HEK293 (cell line): ENCODE measurements around the gene TNNT2.

Experiments
- CTCF ChIA-PET: fragments of 350-600 bp; formaldehyde crosslinking; extraction: SDS; loops from one replicate; lab custom pipeline; 2021; ENCODE audit warnings: antibody characterized with exemption; lab: Yijun Ruan, JAX
- POLR2A ChIA-PET: fragments of 300-600 bp; formaldehyde crosslinking; extraction: SDS; loops from one replicate; lab custom pipeline; 2020; ENCODE audit warnings: antibody characterized with exemption, inconsistent platforms; lab: Yijun Ruan, JAX
- H3K27ac ChIP-seq: fragments of 200-500 bp; sonication (Bioruptor generic); 2 replicates; pipeline ENCODE4 v1.5.1; 2014; ENCODE audit warnings: low read depth, low read length, control low read depth, inconsistent platforms; ENCODE audit errors: extremely low read depth
- H3K36me3 ChIP-seq, 2 experiments: fragments of 200-500 bp in 1 of 2; sonication (Bioruptor generic) in 1 of 2; 1 replicate in 1 of 2; 2 replicates in 1 of 2; pipeline ENCODE4 v1.5.1; 2014 to 2017; ENCODE audit warnings: inconsistent platforms in 2 of 2, low read length in 2 of 2; ENCODE audit not compliant: control insufficient read depth in 2 of 2, insufficient read depth in 1 of 2
- H3K4me1 ChIP-seq: fragments of 200-500 bp; sonication (Bioruptor generic); 2 replicates; pipeline ENCODE4 v1.5.1; 2014; ENCODE audit warnings: mild to moderate bottlenecking, low read length, inconsistent platforms; ENCODE audit not compliant: control insufficient read depth, insufficient read depth
- H3K4me3 ChIP-seq: 2 replicates; pipeline ENCODE4 v1.5.1; 2011; ENCODE audit warnings: low read depth, mild to moderate bottlenecking, control low read depth, low read length, moderate library complexity
- H3K9me3 ChIP-seq: fragments of 200-500 bp; sonication (Bioruptor generic); 2 replicates; pipeline ENCODE4 v1.5.1; 2014; ENCODE audit warnings: low read depth, low read length, inconsistent platforms; ENCODE audit not compliant: control insufficient read depth, insufficient read depth
- BCL11A ChIP-seq: fragments of 450-650 bp; formaldehyde crosslinking; IDR thresholded peaks from 2 replicates; pipeline ENCODE4 v1.5.1; 2016; ENCODE audit warnings: low read depth, missing biosample characterization, missing genetic modification characterization
- KLF16 ChIP-seq: fragments of 450-650 bp; formaldehyde crosslinking; IDR thresholded peaks from 2 replicates; pipeline ENCODE4 v1.5.1; 2017; ENCODE audit warnings: missing biosample characterization, missing genetic modification characterization
- KLF8 ChIP-seq: fragments of 450-650 bp; formaldehyde crosslinking; IDR thresholded peaks from 2 replicates; pipeline ENCODE4 v1.5.1; 2016; ENCODE audit warnings: missing biosample characterization, missing genetic modification characterization
- MYNN ChIP-seq: fragments of 450-650 bp; formaldehyde crosslinking; IDR thresholded peaks from 2 replicates; pipeline ENCODE4 v1.5.1; 2016; ENCODE audit warnings: missing biosample characterization, missing genetic modification characterization, borderline replicate concordance
- OVOL3 ChIP-seq: fragments of 450-650 bp; formaldehyde crosslinking; IDR thresholded peaks from 2 replicates; pipeline ENCODE4 v1.5.1; 2016; ENCODE audit warnings: missing biosample characterization, missing genetic modification characterization
- SALL2 ChIP-seq: fragments of 450-650 bp; formaldehyde crosslinking; IDR thresholded peaks from 2 replicates; pipeline ENCODE4 v1.5.0; 2017; ENCODE audit warnings: missing biosample characterization, mild to moderate bottlenecking, missing genetic modification characterization, borderline replicate concordance
- SCRT1 ChIP-seq: fragments of 450-650 bp; formaldehyde crosslinking; IDR thresholded peaks from 2 replicates; pipeline ENCODE4 v1.5.1; 2016; ENCODE audit warnings: missing biosample characterization, missing genetic modification characterization, borderline replicate concordance
- SP3 ChIP-seq: fragments of 450-650 bp; formaldehyde crosslinking; IDR thresholded peaks from 2 replicates; pipeline ENCODE4 v1.5.1; 2016; ENCODE audit warnings: missing biosample characterization, missing genetic modification characterization
- ZBTB1 ChIP-seq: fragments of 450-650 bp; formaldehyde crosslinking; IDR thresholded peaks from 2 replicates; pipeline ENCODE4 v1.5.1; 2016; ENCODE audit warnings: missing biosample characterization, missing genetic modification characterization
- ZBTB21 ChIP-seq: fragments of 450-650 bp; formaldehyde crosslinking; IDR thresholded peaks from 2 replicates; pipeline ENCODE4 v1.5.1; 2017; ENCODE audit warnings: missing biosample characterization, missing genetic modification characterization
- ZFP3 ChIP-seq: fragments of 450-650 bp; formaldehyde crosslinking; IDR thresholded peaks from 2 replicates; pipeline ENCODE4 v1.5.1; 2016; ENCODE audit warnings: low read depth, missing biosample characterization, missing genetic modification characterization
- ZFP69B ChIP-seq: fragments of 450-650 bp; formaldehyde crosslinking; IDR thresholded peaks from 2 replicates; pipeline ENCODE4 v1.5.1; 2016; ENCODE audit warnings: missing biosample characterization, missing genetic modification characterization
- ZNF114 ChIP-seq: fragments of 450-650 bp; formaldehyde crosslinking; IDR thresholded peaks from 2 replicates; pipeline ENCODE4 v1.5.0; 2017; ENCODE audit warnings: missing biosample characterization, missing genetic modification characterization
- ZNF140 ChIP-seq: fragments of 450-650 bp; formaldehyde crosslinking; IDR thresholded peaks from 2 replicates; pipeline ENCODE4 v1.5.1; 2016; ENCODE audit warnings: missing biosample characterization, missing genetic modification characterization
- ZNF202 ChIP-seq: fragments of 450-650 bp; formaldehyde crosslinking; IDR thresholded peaks from 2 replicates; pipeline ENCODE4 v1.5.1; 2016; ENCODE audit warnings: missing biosample characterization, missing genetic modification characterization, borderline replicate concordance
- ZNF274 ChIP-seq, 2 experiments: fragments of 200-500 bp in 1 of 2; fragments of 450-650 bp in 1 of 2; sonication (Bioruptor generic) in 1 of 2; formaldehyde crosslinking in 1 of 2; IDR thresholded peaks; 2 replicates each; pipeline versions ENCODE4 v1.5.1 to v1.6.1; 2014 to 2016; ENCODE audit warnings: borderline replicate concordance in 1 of 2, inconsistent platforms in 1 of 2, low read length in 1 of 2, missing biosample characterization in 1 of 2, missing genetic modification characterization in 1 of 2
- ZNF311 ChIP-seq: fragments of 450-650 bp; formaldehyde crosslinking; IDR thresholded peaks from 2 replicates; pipeline ENCODE4 v1.5.1; 2017; ENCODE audit warnings: missing biosample characterization, missing genetic modification characterization, borderline replicate concordance
- ZNF335 ChIP-seq: fragments of 450-650 bp; formaldehyde crosslinking; conservative IDR thresholded peaks from 2 replicates; pipeline ENCODE4 v1.5.1; 2016; ENCODE audit warnings: missing biosample characterization, missing genetic modification characterization
- ZNF350 ChIP-seq: fragments of 450-650 bp; formaldehyde crosslinking; IDR thresholded peaks from 2 replicates; pipeline ENCODE4 v1.5.0; 2017; ENCODE audit warnings: missing biosample characterization, mild to moderate bottlenecking, missing genetic modification characterization
- ZNF366 ChIP-seq: fragments of 450-650 bp; formaldehyde crosslinking; conservative IDR thresholded peaks from 2 replicates; pipeline ENCODE4 v1.5.1; 2016; ENCODE audit warnings: missing biosample characterization, missing genetic modification characterization
- ZNF394 ChIP-seq: fragments of 450-650 bp; formaldehyde crosslinking; IDR thresholded peaks from 2 replicates; pipeline ENCODE4 v1.5.1; 2016; ENCODE audit warnings: missing biosample characterization, missing genetic modification characterization, mild to moderate bottlenecking, moderate library complexity, borderline replicate concordance
- ZNF48 ChIP-seq: fragments of 450-650 bp; formaldehyde crosslinking; IDR thresholded peaks from 2 replicates; pipeline ENCODE4 v1.5.1; 2016; ENCODE audit warnings: missing biosample characterization, missing genetic modification characterization
- ZNF521 ChIP-seq: fragments of 450-650 bp; formaldehyde crosslinking; IDR thresholded peaks from 2 replicates; pipeline ENCODE4 v1.5.1; 2017; ENCODE audit warnings: missing biosample characterization, mild to moderate bottlenecking, missing genetic modification characterization
- ZNF629 ChIP-seq: fragments of 450-650 bp; formaldehyde crosslinking; IDR thresholded peaks from 2 replicates; pipeline ENCODE4 v1.5.1; 2017; ENCODE audit warnings: missing biosample characterization, missing genetic modification characterization
- ZNF776 ChIP-seq: fragments of 450-650 bp; formaldehyde crosslinking; IDR thresholded peaks from 2 replicates; pipeline ENCODE4 v1.5.0; 2017; ENCODE audit warnings: missing biosample characterization, missing genetic modification characterization, borderline replicate concordance
- ZNF777 ChIP-seq: fragments of 450-650 bp; formaldehyde crosslinking; IDR thresholded peaks from 2 replicates; pipeline ENCODE4 v1.5.1; 2017; ENCODE audit warnings: missing biosample characterization, missing genetic modification characterization, borderline replicate concordance
- ZSCAN23 ChIP-seq: fragments of 450-650 bp; formaldehyde crosslinking; IDR thresholded peaks from 2 replicates; pipeline ENCODE4 v1.5.1; 2016; ENCODE audit warnings: missing biosample characterization, missing genetic modification characterization
- TF ChIP-seq, protein P1 (sequence below): fragments of 450-650 bp; formaldehyde crosslinking; IDR thresholded peaks from 2 replicates; pipeline ENCODE4 v1.5.1; 2016; ENCODE audit warnings: missing biosample characterization, missing genetic modification characterization
- TF ChIP-seq, protein P2 (sequence below): fragments of 450-650 bp; formaldehyde crosslinking; IDR thresholded peaks from 2 replicates; pipeline ENCODE4 v1.5.1; 2016; ENCODE audit warnings: missing biosample characterization, missing genetic modification characterization, borderline replicate concordance
- TF ChIP-seq, protein P3 (sequence below): fragments of 450-650 bp; formaldehyde crosslinking; conservative IDR thresholded peaks from 2 replicates; pipeline ENCODE4 v1.5.1; 2016; ENCODE audit warnings: low read depth, missing biosample characterization, missing genetic modification characterization
- TF ChIP-seq, protein P4 (sequence below): fragments of 450-650 bp; formaldehyde crosslinking; IDR thresholded peaks from 2 replicates; pipeline ENCODE4 v1.5.1; 2016; ENCODE audit warnings: missing biosample characterization, missing genetic modification characterization

TNNT2 gene

DNA sequence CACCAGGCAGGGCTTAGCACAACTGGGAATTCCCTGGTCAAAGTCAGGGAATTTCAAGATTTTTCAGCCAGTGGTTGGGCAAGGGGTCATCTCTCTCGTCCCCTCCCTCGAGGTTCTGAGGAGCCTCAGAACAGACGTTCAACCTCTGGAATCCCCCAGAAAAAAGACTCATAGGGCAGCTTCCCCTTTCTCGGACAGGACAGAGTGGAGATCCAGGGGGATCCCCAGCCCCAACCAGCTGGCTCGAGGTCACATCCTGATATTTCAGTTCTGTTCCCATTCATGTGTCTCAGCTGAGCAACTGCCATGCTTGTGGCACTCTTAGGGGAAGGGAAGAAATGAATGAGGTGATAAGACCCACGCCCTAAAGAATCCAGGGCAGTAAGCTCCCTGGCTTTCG lies 26.6 kb upstream of the TNNT2 start:
- H3K4me1 ChIP-seq: no peaks in the 10 kb centered on the region
- ChIA-PET CTCF (interaction anchor here (0.9 to 1.2 kb wide), 2 partner anchors 95 to 109 kb away, joined by 3 to 4 read pairs; no protein-coding TSS in a partner anchor), POLR2A (no interaction called here)
- no peak for TF ChIP-seq ZBTB1 (tag by site-specific recombination)
- no peak for TF ChIP-seq ZNF140 (tag by site-specific recombination)
- no peak for TF ChIP-seq ZNF114 (tag by site-specific recombination)
- TF ChIP-seq ZNF202 (tag by site-specific recombination): no peak
- TF ChIP-seq, protein P1, sequence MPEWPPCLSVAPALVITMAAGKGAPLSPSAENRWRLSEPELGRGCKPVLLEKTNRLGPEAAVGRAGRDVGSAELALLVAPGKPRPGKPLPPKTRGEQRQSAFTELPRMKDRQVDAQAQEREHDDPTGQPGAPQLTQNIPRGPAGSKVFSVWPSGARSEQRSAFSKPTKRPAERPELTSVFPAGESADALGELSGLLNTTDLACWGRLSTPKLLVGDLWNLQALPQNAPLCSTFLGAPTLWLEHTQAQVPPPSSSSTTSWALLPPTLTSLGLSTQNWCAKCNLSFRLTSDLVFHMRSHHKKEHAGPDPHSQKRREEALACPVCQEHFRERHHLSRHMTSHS (tag by site-specific recombination): no peak
- no peak for TF ChIP-seq ZNF311
- TF ChIP-seq ZFP69B (tag by site-specific recombination): no peak
- TF ChIP-seq KLF16: no peak
- no peak for TF ChIP-seq ZNF335 (tag by site-specific recombination)
- no peak for TF ChIP-seq ZNF629
- no peak for TF ChIP-seq KLF8 (tag by site-specific recombination)
- no peak for TF ChIP-seq ZFP3 (tag by site-specific recombination)
- TF ChIP-seq ZNF48 (tag by site-specific recombination): no peak
- no peak for TF ChIP-seq ZNF777 (tag by site-specific recombination)
- TF ChIP-seq ZNF776 (tag by site-specific recombination): no peak
- no peak for TF ChIP-seq ZNF350
- no peak for TF ChIP-seq SP3 (tag by site-specific recombination)
- H3K36me3 ChIP-seq: no peaks in the 10 kb centered on the region
- no peak overlapping the region for H3K27ac ChIP-seq
- H3K4me3 ChIP-seq: no peak overlapping the region
- no peaks in the 10 kb centered on the region for H3K9me3 ChIP-seq

DNA sequence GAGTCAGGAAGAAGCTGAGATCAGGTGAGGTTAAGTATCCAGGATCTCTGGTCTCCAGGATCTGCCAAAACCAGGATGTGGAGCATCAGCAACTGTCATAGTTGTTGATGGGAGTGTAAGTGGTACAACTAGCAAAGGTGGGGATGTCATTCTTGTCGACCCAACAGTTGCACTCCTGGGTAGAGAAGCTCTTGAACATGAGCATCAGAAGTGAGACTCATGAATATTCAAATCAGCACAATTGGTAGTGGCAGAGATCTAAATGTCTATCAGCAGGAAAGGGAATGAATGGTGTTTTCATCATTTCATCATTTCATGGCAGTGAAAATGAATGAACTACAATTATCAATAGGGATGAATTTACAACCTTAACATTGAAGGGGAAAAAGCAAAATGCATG lies 25.9 kb upstream of the TNNT2 start:
- no peaks in the 10 kb centered on the region for H3K36me3 ChIP-seq
- no peak overlapping the region for H3K4me3 ChIP-seq
- ChIA-PET POLR2A (no interaction called here), CTCF (interaction anchor here (0.6 to 1.5 kb wide), 3 partner anchors 18 to 346 kb away, joined by 3 to 6 read pairs (median 3); no protein-coding TSS in a partner anchor)
- H3K4me1 ChIP-seq: no peaks in the 10 kb centered on the region
- H3K9me3 ChIP-seq: no peaks in the 10 kb centered on the region
- no peak overlapping the region for H3K27ac ChIP-seq
- TF ChIP-seq ZNF335 (tag by site-specific recombination) (no peak), ZBTB1 (tag by site-specific recombination) (no peak), BCL11A (no peak), SALL2 (no peak), ZNF521 (no peak), ZBTB21 (tag by site-specific recombination) (no peak), OVOL3 (no peak), SCRT1 (tag by site-specific recombination) (no peak), ZNF394 (tag by site-specific recombination) (no peak), ZNF366 (no peak), ZSCAN23 (no peak), ZNF274 (IDR thresholded peaks at IDR 0.05; ENCODE audit: low read length) (no peak), ZNF274 (tag by site-specific recombination; IDR thresholded peaks at IDR 0.05; ENCODE audit: borderline replicate concordance) (no peak), MYNN (no peak)
- TF ChIP-seq, protein P2, sequence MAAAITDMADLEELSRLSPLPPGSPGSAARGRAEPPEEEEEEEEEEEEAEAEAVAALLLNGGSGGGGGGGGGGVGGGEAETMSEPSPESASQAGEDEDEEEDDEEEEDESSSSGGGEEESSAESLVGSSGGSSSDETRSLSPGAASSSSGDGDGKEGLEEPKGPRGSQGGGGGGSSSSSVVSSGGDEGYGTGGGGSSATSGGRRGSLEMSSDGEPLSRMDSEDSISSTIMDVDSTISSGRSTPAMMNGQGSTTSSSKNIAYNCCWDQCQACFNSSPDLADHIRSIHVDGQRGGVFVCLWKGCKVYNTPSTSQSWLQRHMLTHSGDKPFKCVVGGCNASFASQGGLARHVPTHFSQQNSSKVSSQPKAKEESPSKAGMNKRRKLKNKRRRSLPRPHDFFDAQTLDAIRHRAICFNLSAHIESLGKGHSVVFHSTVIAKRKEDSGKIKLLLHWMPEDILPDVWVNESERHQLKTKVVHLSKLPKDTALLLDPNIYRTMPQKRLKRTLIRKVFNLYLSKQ: no peak
- TF ChIP-seq, protein P3, sequence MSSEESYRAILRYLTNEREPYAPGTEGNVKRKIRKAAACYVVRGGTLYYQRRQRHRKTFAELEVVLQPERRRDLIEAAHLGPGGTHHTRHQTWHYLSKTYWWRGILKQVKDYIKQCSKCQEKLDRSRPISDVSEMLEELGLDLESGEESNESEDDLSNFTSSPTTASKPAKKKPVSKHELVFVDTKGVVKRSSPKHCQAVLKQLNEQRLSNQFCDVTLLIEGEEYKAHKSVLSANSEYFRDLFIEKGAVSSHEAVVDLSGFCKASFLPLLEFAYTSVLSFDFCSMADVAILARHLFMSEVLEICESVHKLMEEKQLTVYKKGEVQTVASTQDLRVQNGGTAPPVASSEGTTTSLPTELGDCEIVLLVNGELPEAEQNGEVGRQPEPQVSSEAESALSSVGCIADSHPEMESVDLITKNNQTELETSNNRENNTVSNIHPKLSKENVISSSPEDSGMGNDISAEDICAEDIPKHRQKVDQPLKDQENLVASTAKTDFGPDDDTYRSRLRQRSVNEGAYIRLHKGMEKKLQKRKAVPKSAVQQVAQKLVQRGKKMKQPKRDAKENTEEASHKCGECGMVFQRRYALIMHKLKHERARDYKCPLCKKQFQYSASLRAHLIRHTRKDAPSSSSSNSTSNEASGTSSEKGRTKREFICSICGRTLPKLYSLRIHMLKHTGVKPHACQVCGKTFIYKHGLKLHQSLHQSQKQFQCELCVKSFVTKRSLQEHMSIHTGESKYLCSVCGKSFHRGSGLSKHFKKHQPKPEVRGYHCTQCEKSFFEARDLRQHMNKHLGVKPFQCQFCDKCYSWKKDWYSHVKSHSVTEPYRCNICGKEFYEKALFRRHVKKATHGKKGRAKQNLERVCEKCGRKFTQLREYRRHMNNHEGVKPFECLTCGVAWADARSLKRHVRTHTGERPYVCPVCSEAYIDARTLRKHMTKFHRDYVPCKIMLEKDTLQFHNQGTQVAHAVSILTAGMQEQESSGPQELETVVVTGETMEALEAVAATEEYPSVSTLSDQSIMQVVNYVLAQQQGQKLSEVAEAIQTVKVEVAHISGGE: no peak
- TF ChIP-seq, protein P4, sequence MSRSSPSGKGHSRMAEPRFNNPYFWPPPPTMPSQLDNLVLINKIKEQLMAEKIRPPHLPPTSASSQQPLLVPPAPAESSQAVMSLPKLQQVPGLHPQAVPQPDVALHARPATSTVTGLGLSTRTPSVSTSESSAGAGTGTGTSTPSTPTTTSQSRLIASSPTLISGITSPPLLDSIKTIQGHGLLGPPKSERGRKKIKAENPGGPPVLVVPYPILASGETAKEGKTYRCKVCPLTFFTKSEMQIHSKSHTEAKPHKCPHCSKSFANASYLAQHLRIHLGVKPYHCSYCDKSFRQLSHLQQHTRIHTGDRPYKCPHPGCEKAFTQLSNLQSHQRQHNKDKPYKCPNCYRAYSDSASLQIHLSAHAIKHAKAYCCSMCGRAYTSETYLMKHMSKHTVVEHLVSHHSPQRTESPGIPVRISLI (tag by site-specific recombination): no peak
